Measurements from ENCODE around the gene FAM50A.
A peak's percentile ranks its signal among the peaks of the same experiment; 100 is the strongest.

The FAM50A gene

GRCh38 chrX:154428176-154429171 lies 15.5 kb upstream of the FAM50A start, which contains the start of gene ATP6AP1:
Gene ATP6AP1 (plus strand): TSS chrX:154428677. CDS start chrX:154428693, 16 bp downstream.
- DNase-seq = peak; percentile 94
- no peak for TF ChIP-seq GATA1 (IDR thresholded peaks at IDR 0.05; ENCODE audit: low read depth, low read length)
- peak; percentile 72 for TF ChIP-seq POLR2A (IDR thresholded peaks at IDR 0.05; ENCODE audit: low read length)

- TF ChIP-seq GATA1 (IDR thresholded peaks at IDR 0.05; ENCODE audit: low read depth, low read length) = no peak
- no peak for TF ChIP-seq POLR2A (IDR thresholded peaks at IDR 0.05; ENCODE audit: low read length)
- DNase-seq = no peak
Observed at GRCh38 chrX:154429711-154430110, 14.2 kb upstream of the FAM50A start.

GRCh38 chrX:154430479-154430878 lies 13.5 kb upstream of the FAM50A start:
- TF ChIP-seq GATA1 (IDR thresholded peaks at IDR 0.05; ENCODE audit: low read depth, low read length) (no peak), POLR2A (IDR thresholded peaks at IDR 0.05; ENCODE audit: low read length) (no peak)
- DNase-seq = peak in 1 of 2 experiments; percentile 21

- DNase-seq = no peak
- TF ChIP-seq GATA1 (IDR thresholded peaks at IDR 0.05; ENCODE audit: low read depth, low read length) (no peak), POLR2A (IDR thresholded peaks at IDR 0.05; ENCODE audit: low read length) (no peak)
Observed at GRCh38 chrX:154430916-154431315, 13.0 kb upstream of the FAM50A start.

DNA sequence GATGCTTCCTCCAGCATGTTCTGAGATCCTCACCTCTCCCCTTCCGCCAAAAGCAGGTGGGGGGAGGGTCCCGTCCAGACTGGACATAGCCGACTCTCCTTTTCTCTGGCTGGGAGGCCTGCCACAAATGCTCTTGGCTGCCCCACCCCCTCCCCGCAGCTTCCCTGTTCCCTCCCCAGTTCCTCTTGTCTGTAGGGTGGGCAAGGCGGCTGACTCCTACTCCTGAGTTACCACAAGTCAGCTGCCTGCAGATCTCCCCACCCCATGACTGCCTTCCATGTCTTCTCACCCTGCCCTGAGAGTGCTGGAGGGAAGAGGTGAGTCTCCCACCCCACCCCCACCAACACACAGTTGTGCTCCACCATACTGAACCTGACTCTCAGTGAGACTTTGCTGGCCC lies 12.6 kb upstream of the FAM50A start:
- TF ChIP-seq POLR2A (IDR thresholded peaks at IDR 0.05; ENCODE audit: low read length) (no peak), GATA1 (IDR thresholded peaks at IDR 0.05; ENCODE audit: low read depth, low read length) (no peak)
- no peak for DNase-seq

- no peak for DNase-seq
- TF ChIP-seq POLR2A (IDR thresholded peaks at IDR 0.05; ENCODE audit: low read length) (no peak), GATA1 (IDR thresholded peaks at IDR 0.05; ENCODE audit: low read depth, low read length) (no peak)
Observed at GRCh38 chrX:154432210-154432609, 11.7 kb upstream of the FAM50A start.

DNA sequence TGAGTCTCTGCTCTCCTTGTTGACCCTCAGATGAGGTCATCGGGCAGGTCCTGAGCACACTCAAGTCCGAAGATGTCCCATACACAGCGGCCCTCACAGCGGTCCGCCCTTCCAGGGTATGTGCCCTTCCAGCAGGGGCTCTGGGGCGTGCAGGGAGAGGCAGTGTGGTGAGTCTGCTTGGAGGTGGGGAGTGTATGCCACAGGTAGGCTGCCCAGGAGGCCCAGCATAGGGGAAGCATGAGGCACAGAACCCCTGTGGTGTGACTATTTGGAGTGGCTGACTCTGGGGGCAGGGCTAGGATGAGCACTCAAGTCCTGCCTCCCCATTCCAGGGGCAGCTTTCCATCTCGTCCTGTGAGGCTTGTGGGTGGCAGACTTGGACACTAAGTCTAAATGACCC lies 10.3 kb upstream of the FAM50A start:
- TF ChIP-seq GATA1 (IDR thresholded peaks at IDR 0.05; ENCODE audit: low read depth, low read length) (no peak), POLR2A (IDR thresholded peaks at IDR 0.05; ENCODE audit: low read length) (no peak)
- DNase-seq = no peak

DNA sequence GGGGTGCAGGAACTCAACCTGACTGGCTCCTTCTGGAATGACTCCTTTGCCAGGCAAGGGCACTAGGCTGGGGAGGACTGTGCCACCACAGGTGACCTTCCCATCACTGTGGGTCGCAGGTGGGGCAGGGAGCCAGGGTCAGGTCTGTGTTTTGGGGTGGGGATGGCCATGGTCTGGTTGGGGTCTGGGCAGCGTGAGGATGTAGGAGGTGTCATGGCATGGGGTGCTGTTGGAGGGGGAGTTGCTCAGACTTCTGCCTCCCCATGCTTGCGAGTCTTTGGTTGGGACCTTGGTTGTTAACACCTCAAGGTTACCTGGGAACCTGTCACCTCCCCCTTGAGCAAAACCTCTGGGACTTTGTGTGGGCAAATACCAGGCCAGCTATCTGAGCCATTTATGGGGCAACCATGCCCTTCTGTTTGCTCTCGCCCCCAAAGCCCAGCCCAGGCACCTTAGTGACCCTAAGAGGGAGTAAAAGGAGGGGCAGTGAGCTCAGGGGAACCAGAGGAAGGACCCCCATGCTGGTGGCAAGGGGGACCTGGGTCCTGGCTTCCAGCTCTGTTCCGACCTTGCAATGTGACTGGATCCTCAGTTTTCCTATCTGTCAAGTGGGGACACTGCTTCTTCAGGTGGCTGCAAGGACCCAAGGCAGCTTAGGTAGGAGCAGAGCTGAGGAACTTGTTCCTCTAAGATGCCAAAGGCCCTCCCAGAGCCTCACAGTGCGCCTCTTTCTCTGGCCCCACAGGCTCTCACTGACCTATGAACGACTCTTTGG lies 9.4 kb upstream of the FAM50A start:
- no peak for DNase-seq
- no peak for TF ChIP-seq GATA1 (IDR thresholded peaks at IDR 0.05; ENCODE audit: low read depth, low read length)
- no peak for TF ChIP-seq POLR2A (IDR thresholded peaks at IDR 0.05; ENCODE audit: low read length)

DNA sequence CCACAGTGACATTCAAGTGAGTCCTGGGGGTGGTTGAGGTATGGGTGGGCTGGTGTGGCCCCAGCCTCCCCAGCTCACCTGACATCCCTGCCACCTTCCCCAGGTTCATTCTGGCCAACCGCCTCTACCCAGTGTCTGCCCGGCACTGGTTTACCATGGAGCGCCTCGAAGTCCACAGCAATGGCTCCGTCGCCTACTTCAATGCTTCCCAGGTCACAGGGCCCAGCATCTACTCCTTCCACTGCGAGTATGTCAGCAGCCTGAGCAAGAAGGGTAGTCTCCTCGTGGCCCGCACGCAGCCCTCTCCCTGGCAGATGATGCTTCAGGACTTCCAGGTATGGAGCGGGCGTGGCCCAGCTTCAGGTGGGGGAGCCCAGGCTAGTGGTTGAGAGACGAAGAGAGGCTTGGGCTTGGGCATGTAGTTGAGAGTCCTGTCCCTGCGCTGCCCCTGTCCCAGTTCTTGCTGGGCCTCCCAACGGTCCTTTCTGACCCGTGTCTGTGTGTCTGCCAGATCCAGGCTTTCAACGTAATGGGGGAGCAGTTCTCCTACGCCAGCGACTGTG lies 8.7 kb upstream of the FAM50A start:
- DNase-seq = no peak
- TF ChIP-seq GATA1 (IDR thresholded peaks at IDR 0.05; ENCODE audit: low read depth, low read length) = no peak
- no peak for TF ChIP-seq POLR2A (IDR thresholded peaks at IDR 0.05; ENCODE audit: low read length)

DNA sequence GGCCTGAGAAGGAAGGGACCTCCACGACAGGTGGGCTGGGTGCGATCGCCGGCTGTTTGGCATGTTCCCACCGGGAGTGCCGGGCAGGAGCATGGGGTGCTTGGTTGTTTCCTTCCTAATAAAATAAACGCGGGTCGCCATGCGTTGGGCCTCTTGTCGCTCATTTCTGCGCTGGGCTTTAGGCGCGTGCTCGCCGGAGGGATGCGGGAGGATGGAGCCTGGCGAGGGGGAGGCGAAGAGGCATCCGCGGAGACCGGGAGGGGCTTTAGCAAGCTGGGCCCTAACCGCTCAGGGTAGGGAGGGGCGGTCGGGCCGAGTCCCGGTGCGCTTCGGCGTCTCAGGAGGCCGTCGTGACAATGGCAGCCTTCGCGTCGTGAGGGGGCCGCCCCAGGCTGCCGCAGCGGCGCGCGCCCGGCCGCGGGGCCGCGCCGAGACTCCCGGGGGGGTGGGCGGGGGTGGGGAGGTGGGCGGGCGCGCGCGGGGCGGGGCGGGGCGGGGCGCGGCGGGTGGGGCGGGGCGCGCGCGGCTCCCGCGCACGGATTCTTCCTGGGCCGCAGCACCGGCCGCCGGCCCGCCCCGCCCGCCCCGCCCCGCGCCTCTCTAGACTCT lies 7.5 kb upstream of the FAM50A start:
- DNase-seq = peak; percentile 77 to 84

GRCh38 chrX:154436983-154437752 lies 6.8 kb upstream of the FAM50A start, which contains the start of gene GDI1:
Gene GDI1 (plus strand): TSS chrX:154437154. CDS start chrX:154437255, 101 bp downstream.
- TF ChIP-seq GATA1 (IDR thresholded peaks at IDR 0.05; ENCODE audit: low read depth, low read length) = no peak
- peak; percentile 27 for TF ChIP-seq POLR2A (IDR thresholded peaks at IDR 0.05; ENCODE audit: low read length)
- peak; percentile 77 to 84 for DNase-seq

More for the DNA sequence above, 7.5 kb upstream of the FAM50A start:
- TF ChIP-seq GATA1 (IDR thresholded peaks at IDR 0.05; ENCODE audit: low read depth, low read length) (no peak), POLR2A (IDR thresholded peaks at IDR 0.05; ENCODE audit: low read length) (no peak)

DNA sequence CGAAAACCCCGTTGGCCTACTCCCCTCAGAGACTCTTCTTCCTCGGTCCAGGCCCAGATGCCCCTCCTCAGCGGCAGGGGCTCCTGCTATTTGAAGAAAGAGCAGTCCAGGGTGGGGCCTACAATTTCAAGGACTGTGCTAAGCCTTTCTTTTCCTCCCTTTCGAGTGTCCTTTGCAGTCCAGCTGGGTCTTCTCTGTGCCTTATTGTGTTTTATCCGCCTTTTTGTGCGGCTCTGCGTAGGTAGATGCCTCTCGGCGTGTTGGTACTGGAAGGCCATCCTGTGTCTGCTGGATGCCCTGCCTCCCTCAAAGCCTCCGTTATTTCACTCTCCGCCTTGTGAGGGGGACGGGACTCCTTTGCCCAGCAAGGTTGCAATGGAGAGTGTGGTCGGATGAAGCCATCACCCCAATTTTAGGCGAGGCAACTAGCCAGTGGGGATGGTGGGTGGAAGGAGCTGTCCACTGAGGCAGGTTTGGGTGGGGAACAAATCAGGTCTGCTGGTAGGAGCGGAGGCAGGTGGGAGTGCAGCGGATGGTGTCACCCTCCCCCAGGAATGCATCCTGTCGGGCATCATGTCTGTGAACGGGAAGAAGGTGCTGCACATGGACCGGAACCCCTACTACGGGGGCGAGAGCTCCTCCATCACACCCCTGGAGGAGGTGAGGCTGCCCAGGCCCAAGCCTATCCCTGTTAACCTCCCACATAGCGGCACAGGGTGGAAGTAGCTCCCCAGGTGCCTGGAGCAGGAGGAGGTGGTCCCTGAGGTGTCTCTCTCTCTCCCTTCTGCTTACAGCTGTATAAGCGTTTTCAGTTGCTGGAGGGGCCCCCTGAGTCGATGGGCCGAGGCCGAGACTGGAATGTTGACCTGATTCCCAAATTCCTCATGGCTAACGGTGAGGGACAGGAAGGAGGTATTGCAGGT lies 5.7 kb upstream of the FAM50A start:
- no peak for DNase-seq
- TF ChIP-seq GATA1 (IDR thresholded peaks at IDR 0.05; ENCODE audit: low read depth, low read length) (no peak), POLR2A (IDR thresholded peaks at IDR 0.05; ENCODE audit: low read length) (no peak)
